Measurements from ENCODE around the gene STAT4. TPM values are rescaled to one million over a fixed set of nuclear protein-coding genes. Genes with fewer than 3 reads are reported as not detected.

The STAT4 gene
- total RNA-seq, 4 donors from 2014 or later: 0.34 to 2.7 (median 0.81) TPM; not detected in 1

DNA sequence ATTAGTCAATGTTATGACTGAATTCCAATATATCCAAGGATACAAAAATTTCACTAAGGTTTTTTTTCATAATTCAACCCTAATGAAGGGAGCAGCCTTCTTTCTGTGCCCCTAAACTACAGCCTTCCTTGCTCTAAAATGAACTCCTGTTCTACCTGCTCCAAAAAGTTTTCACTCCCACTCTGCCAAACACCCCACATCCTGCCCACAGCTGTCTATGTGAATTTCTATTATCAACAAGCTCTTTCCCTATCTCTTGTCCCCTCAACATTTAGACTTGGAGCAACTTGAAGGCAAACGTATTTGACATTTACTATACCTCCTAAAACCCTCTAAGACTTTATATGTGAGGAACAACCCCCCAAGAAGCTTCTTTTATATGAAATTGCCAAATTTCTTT, 2.5 kb downstream of the STAT4 start:
- no peak for DNase-seq (ENCODE audit: low spot score in 2 of 2)
- TF ChIP-seq, protein P1, sequence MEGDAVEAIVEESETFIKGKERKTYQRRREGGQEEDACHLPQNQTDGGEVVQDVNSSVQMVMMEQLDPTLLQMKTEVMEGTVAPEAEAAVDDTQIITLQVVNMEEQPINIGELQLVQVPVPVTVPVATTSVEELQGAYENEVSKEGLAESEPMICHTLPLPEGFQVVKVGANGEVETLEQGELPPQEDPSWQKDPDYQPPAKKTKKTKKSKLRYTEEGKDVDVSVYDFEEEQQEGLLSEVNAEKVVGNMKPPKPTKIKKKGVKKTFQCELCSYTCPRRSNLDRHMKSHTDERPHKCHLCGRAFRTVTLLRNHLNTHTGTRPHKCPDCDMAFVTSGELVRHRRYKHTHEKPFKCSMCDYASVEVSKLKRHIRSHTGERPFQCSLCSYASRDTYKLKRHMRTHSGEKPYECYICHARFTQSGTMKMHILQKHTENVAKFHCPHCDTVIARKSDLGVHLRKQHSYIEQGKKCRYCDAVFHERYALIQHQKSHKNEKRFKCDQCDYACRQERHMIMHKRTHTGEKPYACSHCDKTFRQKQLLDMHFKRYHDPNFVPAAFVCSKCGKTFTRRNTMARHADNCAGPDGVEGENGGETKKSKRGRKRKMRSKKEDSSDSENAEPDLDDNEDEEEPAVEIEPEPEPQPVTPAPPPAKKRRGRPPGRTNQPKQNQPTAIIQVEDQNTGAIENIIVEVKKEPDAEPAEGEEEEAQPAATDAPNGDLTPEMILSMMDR (IDR thresholded peaks at IDR 0.05): no peak
- no peak for TF ChIP-seq EP300 (IDR thresholded peaks at IDR 0.05)
- TF ChIP-seq POLR2A (IDR thresholded peaks at IDR 0.05): no peak
- no peak for TF ChIP-seq POLR2AphosphoS5 (IDR thresholded peaks at IDR 0.05)
- WGBS: 93% methylated on average over 1 of the region's 1 CpG
- no peak overlapping the region for H3K4me3 ChIP-seq
- no peaks in the 10 kb centered on the region for H3K27me3 ChIP-seq
- no peaks in the 10 kb centered on the region for H3K36me3 ChIP-seq
- H3K27ac ChIP-seq: no peak overlapping the region
- H3K4me1 ChIP-seq: peaks cover 9% of the 10 kb centered on the region
- H3K9me3 ChIP-seq: no peaks in the 10 kb centered on the region

GRCh38 chr2:191145769-191146471, 4.9 kb downstream of the STAT4 start:
- TF ChIP-seq POLR2A (IDR thresholded peaks at IDR 0.05) (no peak), POLR2AphosphoS5 (IDR thresholded peaks at IDR 0.05) (no peak), EP300 (IDR thresholded peaks at IDR 0.05) (no peak)
- TF ChIP-seq, protein P1 (IDR thresholded peaks at IDR 0.05): no peak
- DNase-seq (ENCODE audit: low spot score in 2 of 2): no peak
- H3K4me3 ChIP-seq: no peak overlapping the region
- H3K9me3 ChIP-seq: no peaks in the 10 kb centered on the region
- H3K27me3 ChIP-seq: no peaks in the 10 kb centered on the region
- 79% methylated on average over 4 of the region's 4 CpGs for WGBS
- H3K36me3 ChIP-seq: no peaks in the 10 kb centered on the region
- H3K4me1 ChIP-seq: peaks cover 7% of the 10 kb centered on the region
- H3K27ac ChIP-seq: no peak overlapping the region

DNA sequence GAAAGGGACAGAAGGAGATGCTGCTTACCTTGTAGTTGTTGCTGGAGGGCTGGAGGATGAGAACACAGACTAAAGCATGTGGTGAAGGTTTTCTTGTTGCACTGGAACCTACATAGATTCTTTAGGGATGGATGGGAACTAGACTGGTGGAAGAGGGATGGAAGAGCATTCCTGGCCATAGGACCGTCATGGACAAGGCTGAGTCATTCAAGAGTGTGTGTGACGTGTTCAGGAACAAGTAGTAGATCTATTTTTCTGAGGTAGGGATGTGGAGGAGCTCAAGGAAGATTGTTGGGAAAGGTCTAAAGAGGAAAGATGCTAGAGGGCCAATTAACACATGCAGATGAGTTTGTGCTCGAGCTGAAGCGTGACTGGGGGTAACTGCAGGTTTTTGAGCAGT, 6.6 kb downstream of the STAT4 start:
- no peak for DNase-seq (ENCODE audit: low spot score in 2 of 2)
- Histone ChIP-seq H3K27me3 (no peaks in the 10 kb centered on the region), H3K36me3 (no peaks in the 10 kb centered on the region), H3K9me3 (no peaks in the 10 kb centered on the region), H3K27ac (no peak overlapping the region), H3K4me1 (no peaks in the 10 kb centered on the region), H3K4me3 (no peak overlapping the region)
- TF ChIP-seq POLR2AphosphoS5 (IDR thresholded peaks at IDR 0.05) (no peak), EP300 (IDR thresholded peaks at IDR 0.05) (no peak), POLR2A (IDR thresholded peaks at IDR 0.05) (no peak)
- TF ChIP-seq, protein P1 (IDR thresholded peaks at IDR 0.05): no peak
- WGBS: 86% methylated on average over 4 of the region's 4 CpGs

DNA sequence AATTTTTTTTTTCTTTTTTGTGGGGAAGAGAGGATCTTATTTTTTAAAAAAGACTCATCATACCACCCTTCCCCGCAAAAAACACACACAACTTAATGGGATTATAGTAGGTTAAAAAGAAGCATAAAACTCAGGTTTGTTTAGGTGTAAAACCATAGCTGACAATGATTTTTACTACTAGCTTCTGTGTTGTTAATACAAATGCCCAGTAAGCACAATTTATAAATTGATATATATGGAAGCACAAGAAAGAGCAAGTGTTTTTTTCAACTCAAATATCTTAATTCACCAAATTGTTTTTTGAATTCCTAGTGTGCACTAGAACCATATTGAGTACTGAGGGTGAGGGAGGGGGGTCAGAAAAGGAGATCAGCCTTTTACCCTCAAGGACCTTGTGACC, 7.0 kb downstream of the STAT4 start:
- H3K27me3 ChIP-seq: no peaks in the 10 kb centered on the region
- TF ChIP-seq, protein P1 (IDR thresholded peaks at IDR 0.05): no peak
- TF ChIP-seq POLR2A (IDR thresholded peaks at IDR 0.05): no peak
- TF ChIP-seq EP300 (IDR thresholded peaks at IDR 0.05): no peak
- TF ChIP-seq POLR2AphosphoS5 (IDR thresholded peaks at IDR 0.05): no peak
- no peaks in the 10 kb centered on the region for H3K4me1 ChIP-seq
- H3K36me3 ChIP-seq: no peaks in the 10 kb centered on the region
- no peak overlapping the region for H3K27ac ChIP-seq
- DNase-seq (ENCODE audit: low spot score in 2 of 2): no peak
- WGBS: 94% methylated on average over 1 of the region's 1 CpG
- H3K9me3 ChIP-seq: no peaks in the 10 kb centered on the region
- no peak overlapping the region for H3K4me3 ChIP-seq

- DNase-seq (ENCODE audit: low spot score in 2 of 2): no peak
Measured at GRCh38 chr2:191128911-191129304, 21.9 kb downstream of the STAT4 start.

More at GRCh38 chr2:191128911-191129304, 21.9 kb downstream of the STAT4 start:
- no peak for TF ChIP-seq POLR2A (IDR thresholded peaks at IDR 0.05)
- no peak for TF ChIP-seq EP300 (IDR thresholded peaks at IDR 0.05)
- TF ChIP-seq, protein P1 (IDR thresholded peaks at IDR 0.05): no peak
- no peak for TF ChIP-seq POLR2AphosphoS5 (IDR thresholded peaks at IDR 0.05)
- Histone ChIP-seq H3K9me3 (no peaks in the 10 kb centered on the region), H3K4me3 (no peak overlapping the region), H3K27ac (no peak overlapping the region), H3K4me1 (no peaks in the 10 kb centered on the region), H3K36me3 (no peaks in the 10 kb centered on the region), H3K27me3 (no peaks in the 10 kb centered on the region)
- WGBS: 83% methylated on average over 2 of the region's 2 CpGs
